Measurements from ENCODE around the gene NDST1. TPM values are rescaled to one million over a fixed set of nuclear protein-coding genes. Genes with fewer than 3 reads are reported as not detected.
A peak's percentile ranks its signal among the peaks of the same experiment; 100 is the strongest.

Gene NDST1
- total RNA-seq, 1 donor from 2014 or later = 228 TPM

GRCh38 chr5:150508277-150508640 lies 328 bp downstream of the NDST1 start:
- H3K4me1 Mint-ChIP-seq (ENCODE audit: low read depth) = peaks cover 83% of the 10 kb centered on the region
- no peaks in the 10 kb centered on the region for H3K9me3 Mint-ChIP-seq (ENCODE audit: low read depth)

GRCh38 chr5:150508828-150509227 lies 897 bp downstream of the NDST1 start:
- H3K4me3 Mint-ChIP-seq (ENCODE audit: unreplicated experiment) = no peak overlapping the region
- peak overlapping the region; percentile 88 for H3K27ac Mint-ChIP-seq (ENCODE audit: unreplicated experiment)
- no peaks in the 10 kb centered on the region for H3K9me3 Mint-ChIP-seq (ENCODE audit: low read depth)
- peaks cover 2% of the 10 kb centered on the region for H3K36me3 Mint-ChIP-seq (ENCODE audit: low read depth)
- no peak for DNase-seq (ENCODE audit: low spot score)
- peaks cover 82% of the 10 kb centered on the region for H3K4me1 Mint-ChIP-seq (ENCODE audit: low read depth)
- no peaks in the 10 kb centered on the region for H3K27me3 Mint-ChIP-seq (ENCODE audit: low read depth)
- no peak for TF ChIP-seq CTCF (IDR thresholded peaks at IDR 0.05)

More at GRCh38 chr5:150508277-150508640, 328 bp downstream of the NDST1 start:
- TF ChIP-seq CTCF (IDR thresholded peaks at IDR 0.05) = no peak
- no peaks in the 10 kb centered on the region for H3K27me3 Mint-ChIP-seq (ENCODE audit: low read depth)
- DNase-seq (ENCODE audit: low spot score) = no peak
- H3K4me3 Mint-ChIP-seq (ENCODE audit: unreplicated experiment) = no peak overlapping the region
- peaks cover 2% of the 10 kb centered on the region for H3K36me3 Mint-ChIP-seq (ENCODE audit: low read depth)
- peak overlapping the region; percentile 88 for H3K27ac Mint-ChIP-seq (ENCODE audit: unreplicated experiment)

GRCh38 chr5:150509992-150510391 lies 2.1 kb downstream of the NDST1 start:
- no peak overlapping the region for H3K4me3 Mint-ChIP-seq (ENCODE audit: unreplicated experiment)
- peak overlapping the region; percentile 93 for H3K27ac Mint-ChIP-seq (ENCODE audit: unreplicated experiment)
- H3K4me1 Mint-ChIP-seq (ENCODE audit: low read depth) = peaks cover 82% of the 10 kb centered on the region
- peaks cover 2% of the 10 kb centered on the region for H3K36me3 Mint-ChIP-seq (ENCODE audit: low read depth)
- H3K9me3 Mint-ChIP-seq (ENCODE audit: low read depth) = no peaks in the 10 kb centered on the region
- no peaks in the 10 kb centered on the region for H3K27me3 Mint-ChIP-seq (ENCODE audit: low read depth)
- DNase-seq (ENCODE audit: low spot score) = no peak
- no peak for TF ChIP-seq CTCF (IDR thresholded peaks at IDR 0.05)

- no peak for DNase-seq (ENCODE audit: low spot score)
- Mint-ChIP-seq H3K4me3 (ENCODE audit: unreplicated experiment) (no peak overlapping the region), H3K27ac (ENCODE audit: unreplicated experiment) (peak overlapping the region; percentile 93), H3K9me3 (ENCODE audit: low read depth) (no peaks in the 10 kb centered on the region), H3K27me3 (ENCODE audit: low read depth) (no peaks in the 10 kb centered on the region), H3K36me3 (ENCODE audit: low read depth) (no peaks in the 10 kb centered on the region), H3K4me1 (ENCODE audit: low read depth) (peaks cover 83% of the 10 kb centered on the region)
- no peak for TF ChIP-seq CTCF (IDR thresholded peaks at IDR 0.05)
Measured at GRCh38 chr5:150510460-150511263, 2.7 kb downstream of the NDST1 start.

- no peaks in the 10 kb centered on the region for H3K36me3 Mint-ChIP-seq (ENCODE audit: low read depth)
- H3K27me3 Mint-ChIP-seq (ENCODE audit: low read depth) = no peaks in the 10 kb centered on the region
- DNase-seq (ENCODE audit: low spot score) = no peak
- H3K9me3 Mint-ChIP-seq (ENCODE audit: low read depth) = no peaks in the 10 kb centered on the region
- no peak for TF ChIP-seq CTCF (IDR thresholded peaks at IDR 0.05)
- H3K4me3 Mint-ChIP-seq (ENCODE audit: unreplicated experiment) = no peak overlapping the region
- H3K27ac Mint-ChIP-seq (ENCODE audit: unreplicated experiment) = peak overlapping the region; percentile 93
- H3K4me1 Mint-ChIP-seq (ENCODE audit: low read depth) = peaks cover 92% of the 10 kb centered on the region
Measured at GRCh38 chr5:150511578-150512367, 3.8 kb downstream of the NDST1 start.

Data from chondrocyte (in vitro differentiated cells).